ENCODE measurements around the gene IFNK.
"Not testable (repeated sequence)": the region's sequence is repeated elsewhere in the genome, so short reads cannot be mapped to it uniquely, and the experiment has no call there.

IFNK gene

GRCh38 chr9:27524236-27524635 lies at the start of gene IFNK:
Gene IFNK (plus strand): TSS chr9:27524290. CDS start chr9:27524337, 47 bp downstream.
- in situ Hi-C loops (cut with HindIII; ENCODE audit: low pct_ligation_motif_present, low pct_unique_long_range_greater_than_20kb, low sequenced_read_pairs), result no loop called here

GRCh38 chr9:27474305-27474704 lies 49.8 kb upstream of the IFNK start:
- DNase-seq, result no peak
- in situ Hi-C loops (cut with HindIII; ENCODE audit: low pct_ligation_motif_present, low pct_unique_long_range_greater_than_20kb, low sequenced_read_pairs), result no loop called here

More at GRCh38 chr9:27524236-27524635, at the start of gene IFNK:
- no peak for DNase-seq

- DNase-seq, result no peak
- in situ Hi-C loops (cut with HindIII; ENCODE audit: low pct_ligation_motif_present, low pct_unique_long_range_greater_than_20kb, low sequenced_read_pairs), result no loop called here
Measured at GRCh38 chr9:27475057-27475595, 49.0 kb upstream of the IFNK start.

- no peak for DNase-seq
- in situ Hi-C loops (cut with HindIII; ENCODE audit: low pct_ligation_motif_present, low pct_unique_long_range_greater_than_20kb, low sequenced_read_pairs), result no loop called here
Measured at GRCh38 chr9:27476870-27477515, 47.1 kb upstream of the IFNK start.

GRCh38 chr9:27478322-27478721 lies 45.8 kb upstream of the IFNK start:
- in situ Hi-C loops (cut with HindIII; ENCODE audit: low pct_ligation_motif_present, low pct_unique_long_range_greater_than_20kb, low sequenced_read_pairs), result no loop called here
- no peak for DNase-seq

- in situ Hi-C loops (cut with HindIII; ENCODE audit: low pct_ligation_motif_present, low pct_unique_long_range_greater_than_20kb, low sequenced_read_pairs), result no loop called here
- DNase-seq, result no peak
Measured at GRCh38 chr9:27482709-27483108, 41.4 kb upstream of the IFNK start.

GRCh38 chr9:27483576-27483975 lies 40.5 kb upstream of the IFNK start:
- in situ Hi-C loops (cut with HindIII; ENCODE audit: low pct_ligation_motif_present, low pct_unique_long_range_greater_than_20kb, low sequenced_read_pairs), result no loop called here
- DNase-seq, result no peak

GRCh38 chr9:27485158-27485557 lies 38.9 kb upstream of the IFNK start:
- no peak for DNase-seq
- in situ Hi-C loops (cut with HindIII; ENCODE audit: low pct_ligation_motif_present, low pct_unique_long_range_greater_than_20kb, low sequenced_read_pairs), result no loop called here

GRCh38 chr9:27487128-27487640 lies 36.9 kb upstream of the IFNK start:
- no peak for DNase-seq
- in situ Hi-C loops (cut with HindIII; ENCODE audit: low pct_ligation_motif_present, low pct_unique_long_range_greater_than_20kb, low sequenced_read_pairs), result no loop called here

- in situ Hi-C loops (cut with HindIII; ENCODE audit: low pct_ligation_motif_present, low pct_unique_long_range_greater_than_20kb, low sequenced_read_pairs), result no loop called here
- DNase-seq, result no peak
Measured at GRCh38 chr9:27487927-27488326, 36.2 kb upstream of the IFNK start.

GRCh38 chr9:27489087-27489876 lies 34.8 kb upstream of the IFNK start:
- DNase-seq, result no peak
- in situ Hi-C loops (cut with HindIII; ENCODE audit: low pct_ligation_motif_present, low pct_unique_long_range_greater_than_20kb, low sequenced_read_pairs), result no loop called here

GRCh38 chr9:27491154-27491553 lies 32.9 kb upstream of the IFNK start:
- no peak for DNase-seq
- in situ Hi-C loops (cut with HindIII; ENCODE audit: low pct_ligation_motif_present, low pct_unique_long_range_greater_than_20kb, low sequenced_read_pairs), result no loop called here

- in situ Hi-C loops (cut with HindIII; ENCODE audit: low pct_ligation_motif_present, low pct_unique_long_range_greater_than_20kb, low sequenced_read_pairs), result no loop called here
Measured at GRCh38 chr9:27495480-27496134, 28.5 kb upstream of the IFNK start.

GRCh38 chr9:27496135-27496504 lies 28.0 kb upstream of the IFNK start:
- in situ Hi-C loops (cut with HindIII; ENCODE audit: low pct_ligation_motif_present, low pct_unique_long_range_greater_than_20kb, low sequenced_read_pairs), result no loop called here
- no peak for DNase-seq

More at GRCh38 chr9:27495480-27496134, 28.5 kb upstream of the IFNK start:
- DNase-seq, result no peak

- in situ Hi-C loops (cut with HindIII; ENCODE audit: low pct_ligation_motif_present, low pct_unique_long_range_greater_than_20kb, low sequenced_read_pairs), result no loop called here
- no peak for DNase-seq
Measured at GRCh38 chr9:27497883-27498417, 26.1 kb upstream of the IFNK start.

GRCh38 chr9:27499451-27499850 lies 24.6 kb upstream of the IFNK start:
- in situ Hi-C loops (cut with HindIII; ENCODE audit: low pct_ligation_motif_present, low pct_unique_long_range_greater_than_20kb, low sequenced_read_pairs), result no loop called here
- peak; percentile 1 for DNase-seq

- not testable (repeated sequence) for DNase-seq
Measured at GRCh38 chr9:27500902-27501301, 23.2 kb upstream of the IFNK start.

GRCh38 chr9:27503623-27504022 lies 20.5 kb upstream of the IFNK start:
- no peak for DNase-seq
- in situ Hi-C loops (cut with HindIII; ENCODE audit: low pct_ligation_motif_present, low pct_unique_long_range_greater_than_20kb, low sequenced_read_pairs), result no loop called here

More at GRCh38 chr9:27500902-27501301, 23.2 kb upstream of the IFNK start:
- in situ Hi-C loops (cut with HindIII; ENCODE audit: low pct_ligation_motif_present, low pct_unique_long_range_greater_than_20kb, low sequenced_read_pairs), result not testable (repeated sequence)

GRCh38 chr9:27504259-27504658 lies 19.8 kb upstream of the IFNK start:
- in situ Hi-C loops (cut with HindIII; ENCODE audit: low pct_ligation_motif_present, low pct_unique_long_range_greater_than_20kb, low sequenced_read_pairs), result no loop called here
- DNase-seq, result no peak
